ENCODE data around the gene KRT71. TPM values are rescaled to one million over a fixed set of nuclear protein-coding genes. Genes with fewer than 3 reads are reported as not detected.

KRT71 gene
- total RNA-seq: not detected in 2 replicates

DNA sequence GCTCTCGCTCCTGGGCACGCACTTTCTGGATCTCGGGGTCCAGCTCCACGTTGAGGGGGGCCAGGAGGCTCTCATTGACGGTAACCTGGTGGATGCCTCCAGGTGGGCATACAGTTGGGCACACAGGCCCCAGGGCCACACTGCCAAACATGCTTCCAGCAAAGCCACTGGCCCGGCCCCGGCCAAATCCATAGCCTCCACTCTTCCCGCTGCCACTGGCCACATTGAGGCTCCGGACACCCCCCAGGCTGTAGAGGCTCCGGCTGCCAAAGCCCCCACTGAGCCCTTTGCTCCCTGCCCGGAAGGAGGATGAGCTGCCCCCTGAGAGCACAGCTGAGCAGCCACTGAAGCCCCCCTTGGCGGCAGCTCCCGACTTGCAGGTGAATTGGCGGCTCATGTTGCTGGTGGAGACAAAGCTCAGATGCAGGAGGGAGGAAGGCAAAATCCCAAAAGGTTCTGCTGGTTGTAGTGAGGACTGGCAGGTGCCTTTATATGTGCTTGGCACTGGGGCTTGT lies at the start of gene KRT71:
TSS of gene KRT71 (minus strand) at position 465 of the 515 bp plus-strand sequence. CDS start at position 397, 68 bp downstream.
- Histone ChIP-seq H3K27me3 (ENCODE audit: control insufficient read depth, insufficient read depth, low read length) (no peaks in the 10 kb centered on the region), H3K36me3 (ENCODE audit: control insufficient read depth, insufficient read depth, low read length) (no peaks in the 10 kb centered on the region), H3K4me3 (ENCODE audit: low read depth, low read length) (no peak within 1 kb of the TSS)
- DNase-seq (ENCODE audit: low read depth) (no peak), FAIRE-seq (no peak)
- TF ChIP-seq, protein P1, sequence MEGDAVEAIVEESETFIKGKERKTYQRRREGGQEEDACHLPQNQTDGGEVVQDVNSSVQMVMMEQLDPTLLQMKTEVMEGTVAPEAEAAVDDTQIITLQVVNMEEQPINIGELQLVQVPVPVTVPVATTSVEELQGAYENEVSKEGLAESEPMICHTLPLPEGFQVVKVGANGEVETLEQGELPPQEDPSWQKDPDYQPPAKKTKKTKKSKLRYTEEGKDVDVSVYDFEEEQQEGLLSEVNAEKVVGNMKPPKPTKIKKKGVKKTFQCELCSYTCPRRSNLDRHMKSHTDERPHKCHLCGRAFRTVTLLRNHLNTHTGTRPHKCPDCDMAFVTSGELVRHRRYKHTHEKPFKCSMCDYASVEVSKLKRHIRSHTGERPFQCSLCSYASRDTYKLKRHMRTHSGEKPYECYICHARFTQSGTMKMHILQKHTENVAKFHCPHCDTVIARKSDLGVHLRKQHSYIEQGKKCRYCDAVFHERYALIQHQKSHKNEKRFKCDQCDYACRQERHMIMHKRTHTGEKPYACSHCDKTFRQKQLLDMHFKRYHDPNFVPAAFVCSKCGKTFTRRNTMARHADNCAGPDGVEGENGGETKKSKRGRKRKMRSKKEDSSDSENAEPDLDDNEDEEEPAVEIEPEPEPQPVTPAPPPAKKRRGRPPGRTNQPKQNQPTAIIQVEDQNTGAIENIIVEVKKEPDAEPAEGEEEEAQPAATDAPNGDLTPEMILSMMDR (IDR thresholded peaks at IDR 0.05; ENCODE audit: insufficient read depth, low read length, severe bottlenecking): no peak

DNA sequence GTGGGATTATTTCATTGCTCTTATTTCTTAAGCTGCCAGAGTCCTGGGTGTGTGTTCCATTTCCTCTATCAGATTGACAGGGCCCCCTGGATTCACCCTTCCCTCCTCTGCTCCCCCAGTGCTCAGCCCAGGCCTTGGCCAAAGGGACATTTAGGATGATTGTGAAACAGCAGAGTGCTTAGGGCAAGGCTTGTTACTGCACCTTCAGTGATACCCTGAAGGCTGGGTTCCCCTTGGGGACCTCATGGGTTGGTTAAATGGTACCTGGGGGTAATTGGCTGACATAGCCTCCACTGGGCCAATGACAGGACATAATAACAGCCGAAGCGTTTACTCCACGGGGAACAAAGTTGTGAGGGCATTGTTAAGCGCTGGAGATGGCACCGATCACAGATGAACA lies 49.6 kb upstream of the KRT71 start:
- H3K4me3 ChIP-seq (ENCODE audit: low read depth, low read length): no peak overlapping the region
- no peak for DNase-seq (ENCODE audit: low read depth)
- FAIRE-seq: no peak
- peaks cover 14% of the 10 kb centered on the region for H3K27me3 ChIP-seq (ENCODE audit: control insufficient read depth, insufficient read depth, low read length)
- no peaks in the 10 kb centered on the region for H3K36me3 ChIP-seq (ENCODE audit: control insufficient read depth, insufficient read depth, low read length)
- TF ChIP-seq, protein P1 (IDR thresholded peaks at IDR 0.05; ENCODE audit: insufficient read depth, low read length, severe bottlenecking): no peak

DNA sequence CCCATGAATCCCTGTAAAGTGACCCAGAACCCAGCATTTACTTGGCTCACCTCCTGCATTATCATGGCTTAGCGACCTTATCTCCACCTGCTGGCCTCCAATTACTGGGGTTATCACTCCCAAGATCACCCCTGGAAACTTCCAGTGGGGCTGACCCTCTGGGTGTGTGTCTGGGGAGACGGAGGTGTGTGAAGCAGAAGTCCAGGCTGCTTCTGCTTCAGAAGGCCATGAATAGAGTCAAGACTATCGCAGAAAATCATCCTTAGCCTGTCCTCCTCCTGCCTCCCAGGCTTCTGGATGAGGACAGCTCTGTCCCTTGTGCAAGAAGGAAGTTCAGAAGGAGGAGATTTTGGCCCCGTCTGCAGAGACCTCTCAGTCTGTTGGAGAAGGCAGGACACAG lies 48.7 kb upstream of the KRT71 start:
- no peaks in the 10 kb centered on the region for H3K36me3 ChIP-seq (ENCODE audit: control insufficient read depth, insufficient read depth, low read length)
- FAIRE-seq (no peak), DNase-seq (ENCODE audit: low read depth) (no peak)
- H3K4me3 ChIP-seq (ENCODE audit: low read depth, low read length): no peak overlapping the region
- TF ChIP-seq, protein P1 (IDR thresholded peaks at IDR 0.05; ENCODE audit: insufficient read depth, low read length, severe bottlenecking): no peak
- peaks cover 14% of the 10 kb centered on the region for H3K27me3 ChIP-seq (ENCODE audit: control insufficient read depth, insufficient read depth, low read length)

DNA sequence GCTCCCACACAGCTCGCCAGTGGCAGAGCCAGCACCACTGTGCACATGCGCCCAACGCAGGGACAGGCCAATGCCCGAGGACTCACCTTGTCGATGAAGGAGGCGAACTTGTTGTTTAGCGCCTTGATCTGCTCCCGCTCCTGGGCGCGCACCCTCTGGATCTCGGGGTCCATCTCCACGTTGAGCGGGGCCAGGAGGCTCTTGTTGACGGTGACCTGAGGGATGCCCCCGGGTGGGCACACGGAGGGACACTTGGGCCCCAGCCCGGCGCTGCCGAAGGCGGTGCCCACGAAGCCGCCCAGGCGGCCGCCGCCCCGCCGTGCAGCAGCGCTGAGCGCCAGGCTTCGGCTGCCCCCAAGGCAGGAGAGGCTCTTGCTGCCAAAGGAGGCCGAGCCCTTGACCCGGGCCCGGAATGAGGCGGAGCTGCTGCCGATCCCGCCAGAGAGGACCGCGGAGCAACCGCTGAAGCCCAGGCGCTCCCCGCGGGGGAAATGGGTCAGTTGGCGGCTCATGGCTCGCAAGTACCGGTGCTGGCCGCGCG lies 48.1 kb upstream of the KRT71 start, which contains the start of gene KRT72:
TSS of gene KRT72 (minus strand) at position 523 of the 541 bp plus-strand sequence. CDS start at position 512, 11 bp downstream.
- Histone ChIP-seq H3K27me3 (ENCODE audit: control insufficient read depth, insufficient read depth, low read length) (peaks cover 14% of the 10 kb centered on the region), H3K36me3 (ENCODE audit: control insufficient read depth, insufficient read depth, low read length) (no peaks in the 10 kb centered on the region), H3K4me3 (ENCODE audit: low read depth, low read length) (no peak within 1 kb of the TSS)
- FAIRE-seq (no peak), DNase-seq (ENCODE audit: low read depth) (no peak)
- TF ChIP-seq, protein P1 (IDR thresholded peaks at IDR 0.05; ENCODE audit: insufficient read depth, low read length, severe bottlenecking): no peak

DNA sequence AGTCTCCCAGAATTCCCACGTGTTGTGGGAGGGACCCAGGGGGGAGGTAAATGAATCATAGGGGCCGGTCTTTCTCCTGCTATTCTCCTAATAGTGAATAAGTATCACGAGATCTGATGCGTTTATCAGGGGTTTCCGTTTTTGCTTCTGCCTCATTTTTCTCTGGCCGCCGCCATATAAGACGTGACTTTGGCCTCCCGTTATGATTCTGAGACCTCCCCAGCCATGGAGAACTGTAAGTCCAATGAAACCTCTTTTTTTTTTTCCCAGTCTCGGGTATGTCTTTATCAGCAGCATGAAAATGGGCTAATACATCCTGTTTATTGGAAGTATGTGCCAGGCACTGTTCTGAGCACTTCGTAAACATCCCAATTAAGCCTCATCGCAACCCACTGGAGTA lies 47.5 kb upstream of the KRT71 start:
- Histone ChIP-seq H3K4me3 (ENCODE audit: low read depth, low read length) (no peak overlapping the region), H3K36me3 (ENCODE audit: control insufficient read depth, insufficient read depth, low read length) (no peaks in the 10 kb centered on the region), H3K27me3 (ENCODE audit: control insufficient read depth, insufficient read depth, low read length) (peaks cover 14% of the 10 kb centered on the region)
- TF ChIP-seq, protein P1 (IDR thresholded peaks at IDR 0.05; ENCODE audit: insufficient read depth, low read length, severe bottlenecking): no peak
- no peak for FAIRE-seq
- no peak for DNase-seq (ENCODE audit: low read depth)

DNA sequence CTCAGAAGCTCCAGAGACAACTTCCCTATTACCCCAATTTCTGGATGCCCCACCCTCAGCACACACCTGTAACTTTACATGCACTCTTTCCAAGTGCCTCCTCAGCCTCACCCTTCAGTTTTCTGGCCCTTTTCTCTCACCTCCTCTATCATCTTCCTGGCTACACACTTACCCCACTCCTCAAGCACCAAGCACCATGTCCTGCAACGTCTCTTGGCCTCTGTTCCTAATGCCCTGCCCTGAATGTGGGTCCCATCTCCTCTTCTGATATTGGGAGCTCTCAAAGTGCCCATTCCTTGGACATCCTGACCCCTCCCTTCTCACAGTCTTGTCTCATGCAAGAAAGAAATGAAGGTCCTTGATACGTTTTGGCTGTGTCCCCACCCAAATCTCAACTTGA lies 47.1 kb upstream of the KRT71 start:
- Histone ChIP-seq H3K4me3 (ENCODE audit: low read depth, low read length) (no peak overlapping the region), H3K27me3 (ENCODE audit: control insufficient read depth, insufficient read depth, low read length) (peaks cover 14% of the 10 kb centered on the region), H3K36me3 (ENCODE audit: control insufficient read depth, insufficient read depth, low read length) (no peaks in the 10 kb centered on the region)
- TF ChIP-seq, protein P1 (IDR thresholded peaks at IDR 0.05; ENCODE audit: insufficient read depth, low read length, severe bottlenecking): no peak
- no peak for FAIRE-seq
- DNase-seq (ENCODE audit: low read depth): no peak

Data from bronchial epithelial cell (primary cell).